NCI-H1092 treated with DMSO at 0.1 percent for 48 hours (cell line): ENCODE data around the gene STH.
A peak's percentile ranks its signal among the peaks of the same experiment; 100 is the strongest.

Source experiments
- DNase-seq: peaks from one replicate; lab custom pipeline; 2025; lab: John Stamatoyannopoulos, UW

STH gene

GRCh38 chr17:46027048-46027975 is 28.3 kb downstream of the STH start:
- DNase-seq: peak; percentile 79

DNA sequence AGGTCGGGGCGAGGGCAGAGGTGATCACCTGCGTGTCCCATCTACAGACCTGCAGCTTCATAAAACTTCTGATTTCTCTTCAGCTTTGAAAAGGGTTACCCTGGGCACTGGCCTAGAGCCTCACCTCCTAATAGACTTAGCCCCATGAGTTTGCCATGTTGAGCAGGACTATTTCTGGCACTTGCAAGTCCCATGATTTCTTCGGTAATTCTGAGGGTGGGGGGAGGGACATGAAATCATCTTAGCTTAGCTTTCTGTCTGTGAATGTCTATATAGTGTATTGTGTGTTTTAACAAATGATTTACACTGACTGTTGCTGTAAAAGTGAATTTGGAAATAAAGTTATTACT is 28.9 kb downstream of the STH start:
- no peak for DNase-seq

DNA sequence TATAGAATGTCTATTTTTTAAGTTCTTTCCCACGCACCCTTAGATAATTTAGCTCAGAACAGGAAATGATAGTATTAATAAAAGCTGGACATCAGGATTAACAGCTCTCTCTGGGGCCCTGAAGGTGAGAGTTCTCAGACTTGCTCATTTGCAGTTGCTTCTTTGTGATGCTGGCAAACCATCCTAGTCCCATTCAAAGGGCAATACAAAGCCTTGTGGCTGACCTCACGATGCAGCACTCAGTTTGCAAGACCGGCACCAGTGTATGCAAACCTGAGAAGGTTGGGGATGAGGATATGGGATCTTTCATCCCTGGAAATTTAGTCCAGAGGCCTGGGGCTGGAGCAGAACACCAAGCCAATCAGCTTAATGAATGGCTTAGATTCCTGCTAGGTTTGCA is 29.3 kb downstream of the STH start:
- DNase-seq: peak; percentile 20

GRCh38 chr17:46028981-46029565 is 30.0 kb downstream of the STH start:
- DNase-seq: no peak

GRCh38 chr17:46029627-46030026 is 30.6 kb downstream of the STH start:
- no peak for DNase-seq

GRCh38 chr17:46030752-46031151 is 31.7 kb downstream of the STH start:
- no peak for DNase-seq

DNA sequence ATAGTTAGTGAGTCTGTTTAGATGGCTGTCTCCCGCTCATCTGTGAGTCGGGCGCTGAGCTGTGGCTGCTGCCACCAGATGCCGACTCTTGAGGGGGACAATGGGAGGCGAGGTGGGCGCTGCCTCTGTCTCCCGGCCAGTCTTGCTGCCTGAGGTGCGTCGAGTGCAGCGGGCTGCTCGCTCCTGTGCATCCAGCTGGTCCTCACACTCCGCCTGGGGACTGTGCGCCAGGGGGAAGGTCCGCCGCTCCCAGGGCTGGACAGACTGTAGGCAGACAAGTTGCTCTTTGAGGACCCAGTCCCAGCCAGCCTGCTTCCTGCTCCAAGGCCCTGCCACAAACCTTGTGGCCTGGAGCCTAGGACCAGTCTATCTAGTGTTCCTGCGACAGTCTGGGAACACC is 32.4 kb downstream of the STH start:
- DNase-seq: no peak

DNA sequence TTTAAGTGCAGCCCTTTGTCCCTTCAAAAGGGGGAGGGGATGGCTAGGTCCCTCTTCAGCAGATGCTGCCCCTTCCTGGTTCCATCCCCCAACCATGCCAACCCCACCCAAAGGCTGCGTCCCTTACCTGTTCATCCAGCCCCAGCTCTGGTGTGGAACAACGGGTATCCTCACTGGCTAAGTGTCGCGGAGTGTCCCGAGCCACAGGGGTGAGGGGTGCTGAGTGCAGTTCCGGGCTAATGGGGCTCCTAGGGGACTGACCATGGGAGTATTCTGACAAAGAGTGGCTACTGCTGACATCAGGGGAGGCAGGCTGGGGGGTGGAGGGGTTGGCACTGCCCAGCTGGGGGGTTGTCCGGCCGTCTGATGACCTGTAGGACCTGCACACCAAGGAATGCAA is 32.9 kb downstream of the STH start:
- no peak for DNase-seq

DNA sequence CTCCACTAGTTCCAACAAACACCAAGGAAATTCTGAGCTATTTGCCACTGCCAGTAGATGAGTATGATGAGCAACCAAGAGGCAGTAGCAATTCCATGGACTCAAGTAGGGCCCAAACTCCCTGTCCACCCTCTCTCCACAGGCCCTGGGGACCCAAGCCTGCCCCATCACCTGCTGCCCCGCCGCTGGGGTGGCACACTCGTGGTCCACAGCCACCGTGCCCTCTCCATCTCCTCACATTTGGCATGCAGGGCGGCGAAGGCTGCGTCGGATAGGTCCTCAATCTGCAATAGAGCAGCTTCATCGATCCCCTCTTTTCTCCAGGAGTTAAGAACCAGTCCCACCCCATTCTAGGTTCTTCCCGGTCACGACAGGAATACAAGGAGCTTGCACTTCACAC is 33.9 kb downstream of the STH start:
- DNase-seq: no peak

GRCh38 chr17:46033392-46033791 is 34.3 kb downstream of the STH start:
- DNase-seq: no peak

GRCh38 chr17:46035112-46035818 is 36.2 kb downstream of the STH start:
- DNase-seq: no peak

- no peak for DNase-seq
These were observed 37.4 kb downstream of the STH start for GRCh38 chr17:46036491-46036890.

DNA sequence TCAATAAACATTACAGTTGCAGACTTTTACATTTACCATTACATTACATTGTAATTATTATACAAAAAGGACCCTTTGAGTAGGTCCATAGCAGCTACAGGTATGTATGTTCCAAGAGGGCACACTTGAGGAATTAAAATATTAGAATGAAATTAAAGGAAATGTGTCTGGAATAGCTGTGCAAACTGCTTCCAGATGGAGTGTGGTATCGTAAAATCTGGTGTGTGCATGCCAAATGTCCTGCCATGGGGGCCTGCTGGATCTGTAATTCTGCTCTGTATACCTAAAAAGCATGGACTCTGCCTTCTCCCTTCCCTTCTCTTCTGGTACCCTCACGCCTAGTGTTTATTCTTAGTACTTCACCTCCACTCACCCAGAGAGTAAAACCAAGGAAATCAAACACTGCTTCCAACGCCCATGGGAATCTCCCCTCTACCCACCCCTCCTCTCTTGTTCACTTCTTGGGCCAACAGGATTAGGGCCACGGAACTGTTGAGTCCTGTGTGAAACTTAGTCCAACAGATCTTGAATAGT is 38.7 kb downstream of the STH start:
- DNase-seq: no peak

DNA sequence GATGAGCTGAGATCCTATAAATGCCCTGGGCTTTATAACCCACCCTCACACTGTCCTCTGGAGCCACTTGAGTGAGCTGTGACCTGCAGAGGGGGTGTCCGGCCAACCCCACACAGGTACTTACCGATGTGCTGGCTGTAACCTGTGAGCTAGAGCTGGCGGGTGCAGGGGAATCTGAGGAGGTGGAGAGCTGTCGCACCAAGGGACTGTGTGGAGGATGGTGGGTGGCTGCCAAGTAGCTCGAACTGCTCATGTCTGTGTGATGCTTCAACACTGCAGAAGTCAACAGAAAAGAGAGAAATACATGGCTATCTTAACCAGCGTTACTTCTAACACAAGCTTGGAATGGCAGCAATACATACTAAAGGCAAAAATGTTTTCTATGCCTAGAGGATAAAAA is 39.4 kb downstream of the STH start:
- DNase-seq: no peak

GRCh38 chr17:46038937-46039336 is 39.9 kb downstream of the STH start:
- no peak for DNase-seq

GRCh38 chr17:46039592-46040186 is 40.6 kb downstream of the STH start:
- peak; percentile 27 for DNase-seq

DNA sequence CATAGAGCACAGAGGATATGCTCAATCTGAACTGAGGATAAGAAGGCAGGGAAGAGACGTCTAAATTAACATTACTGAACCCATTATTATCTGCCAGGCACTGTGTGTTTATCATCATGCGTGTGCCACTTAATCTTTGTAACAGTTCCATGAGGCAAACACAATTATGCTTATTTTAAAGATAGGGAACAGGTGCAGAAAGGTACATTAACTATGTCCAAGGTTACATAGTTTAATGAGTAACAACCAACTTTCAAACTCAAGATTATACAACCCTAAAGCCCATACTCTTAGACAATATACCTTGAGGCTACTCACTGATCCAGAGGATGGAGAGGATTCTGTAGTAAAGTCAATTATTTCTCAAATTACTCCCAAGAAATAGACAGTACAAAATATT is 43.2 kb downstream of the STH start:
- no peak for DNase-seq

GRCh38 chr17:46042925-46043324 is 43.9 kb downstream of the STH start:
- DNase-seq: no peak

DNA sequence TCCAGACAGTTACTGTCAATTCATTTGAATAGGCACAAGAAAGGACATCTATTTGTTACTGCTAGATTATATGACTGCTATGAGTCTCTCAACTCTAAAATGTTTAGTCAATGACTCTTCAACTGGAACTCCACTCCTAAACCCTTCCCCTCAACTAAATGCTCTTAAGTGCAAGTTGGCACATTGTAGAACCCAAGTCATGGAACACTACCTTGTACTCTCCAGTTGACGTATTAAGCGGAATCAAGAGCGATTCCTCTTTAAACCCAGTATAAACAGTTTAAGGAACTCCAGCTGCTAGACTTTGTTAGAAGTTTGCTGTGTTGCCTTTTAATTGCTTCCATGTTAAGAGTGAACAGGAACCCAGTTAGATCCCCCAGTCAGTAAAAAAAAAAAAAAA is 44.6 kb downstream of the STH start:
- no peak for DNase-seq

GRCh38 chr17:46044286-46044928 is 45.4 kb downstream of the STH start:
- peak; percentile 62 for DNase-seq

DNA sequence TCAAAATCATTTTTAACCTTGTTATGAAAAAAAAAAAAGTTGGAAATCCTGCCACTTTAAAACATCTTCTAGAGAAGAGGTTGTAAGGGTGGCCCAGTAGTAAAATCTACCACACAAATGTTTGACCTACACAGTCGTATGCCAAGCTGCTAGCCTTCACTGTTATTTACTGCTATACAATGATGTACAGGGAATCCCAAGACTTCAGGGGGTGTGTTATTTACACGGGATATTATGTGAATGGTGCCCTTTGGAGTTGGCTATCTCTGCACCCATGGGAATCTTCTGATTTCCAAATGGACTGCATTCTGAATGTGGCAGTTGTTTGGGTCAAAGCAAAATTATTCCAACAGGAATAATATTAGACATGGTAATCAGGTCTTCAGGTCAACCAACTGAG is 45.9 kb downstream of the STH start:
- no peak for DNase-seq

GRCh38 chr17:46045639-46046038 is 46.6 kb downstream of the STH start:
- DNase-seq: no peak
